T-helper 2 cell treated with Interferon-gamma antibody and Interleukin-4, amounts not matched to agents 100 ng/mL and 5 ng/mL, for 36 hours (primary cell): Measurements from ENCODE around the gene SLC25A18. TPM values are rescaled to one million over a fixed set of nuclear protein-coding genes. Genes with fewer than 3 reads are reported as not detected.
"Not testable (repeated sequence)": the region's sequence is repeated elsewhere in the genome, so short reads cannot be mapped to it uniquely, and the experiment has no call there.

Source experiments
- intact Hi-C: fragments of 100-400 bp; cut with micrococcal nuclease; formaldehyde crosslinking; loops from one replicate; pipeline ENCODE4 v1.15.1; 2023
- total RNA-seq: library from RNA; stranded (reverse); gene quantifications from 2 replicates; pipeline ENCODE4 v1.2.3, GENCODE V29; 2022

SLC25A18 gene
- total RNA-seq, result not detected in 2 replicates

- intact Hi-C loops, result no loop called here
Observed at GRCh38 chr22:17562906-17563870, at the start of gene SLC25A18. Gene SLC25A18, plus strand, starts transcription at chr22:17563498. Its CDS starts 16,447 bp downstream, at chr22:17579945.

GRCh38 chr22:17513612-17514011 is 49.7 kb upstream of the SLC25A18 start:
- intact Hi-C loops, result no loop called here

GRCh38 chr22:17514084-17514483 is 49.2 kb upstream of the SLC25A18 start:
- intact Hi-C loops, result no loop called here

- intact Hi-C loops, result no loop called here
Observed at GRCh38 chr22:17518406-17518805, 44.9 kb upstream of the SLC25A18 start.

- intact Hi-C loops, result not testable (repeated sequence)
Observed at GRCh38 chr22:17521971-17522370, 41.3 kb upstream of the SLC25A18 start.

GRCh38 chr22:17523925-17524324 is 39.4 kb upstream of the SLC25A18 start:
- intact Hi-C loops, result no loop called here

GRCh38 chr22:17536269-17536668 is 27.0 kb upstream of the SLC25A18 start:
- intact Hi-C loops, result no loop called here

GRCh38 chr22:17537155-17537554 is 26.1 kb upstream of the SLC25A18 start:
- intact Hi-C loops, result no loop called here

- intact Hi-C loops, result no loop called here
Observed at GRCh38 chr22:17540481-17540880, 22.8 kb upstream of the SLC25A18 start.

GRCh38 chr22:17541476-17541875 is 21.8 kb upstream of the SLC25A18 start:
- intact Hi-C loops, result no loop called here

- intact Hi-C loops, result no loop called here
Observed at GRCh38 chr22:17542452-17542851, 20.8 kb upstream of the SLC25A18 start.

GRCh38 chr22:17548010-17548755 is 15.1 kb upstream of the SLC25A18 start:
- intact Hi-C loops, result no loop called here

- intact Hi-C loops, result no loop called here
Observed at GRCh38 chr22:17548756-17549035, 14.6 kb upstream of the SLC25A18 start.

GRCh38 chr22:17549183-17549582 is 14.1 kb upstream of the SLC25A18 start:
- intact Hi-C loops, result no loop called here

- intact Hi-C loops, result no loop called here
Observed at GRCh38 chr22:17549655-17550054, 13.6 kb upstream of the SLC25A18 start.

- intact Hi-C loops, result no loop called here
Observed at GRCh38 chr22:17552737-17553136, 10.6 kb upstream of the SLC25A18 start.

GRCh38 chr22:17554814-17555213 is 8.5 kb upstream of the SLC25A18 start:
- intact Hi-C loops, result no loop called here

- intact Hi-C loops, result no loop called here
Observed at GRCh38 chr22:17559188-17559587, 4.1 kb upstream of the SLC25A18 start.

- intact Hi-C loops, result no loop called here
Observed at GRCh38 chr22:17563936-17564391, 666 bp downstream of the SLC25A18 start.

GRCh38 chr22:17566016-17566687 is 2.9 kb downstream of the SLC25A18 start:
- intact Hi-C loops, result not testable (repeated sequence)

- intact Hi-C loops, result no loop called here
Observed at GRCh38 chr22:17566776-17567175, 3.5 kb downstream of the SLC25A18 start.
